A549 (cell line): Measurements from ENCODE around the gene SDS. TPM values are rescaled to one million over a fixed set of nuclear protein-coding genes. Genes with fewer than 3 reads are reported as not detected.

Experiments
- ATAC-seq, 2 experiments: fragments of 200-7000 bp in 1 of 2; fragments of >200 bp in 1 of 2; cut with Nextera tagmentation in 1 of 2; cut with Tn5 transposase in 1 of 2; 3 replicates each; pipeline versions ENCODE4 v1.8.0 to v1.9.1; 2018 to 2020; ENCODE audit warnings: mild to moderate bottlenecking in 1 of 2, moderate library complexity in 1 of 2
- CTCF ChIA-PET: fragments of 300-600 bp; sonication (Branson Sonifier 250); formaldehyde crosslinking; extraction: SDS; loops from one replicate; lab custom pipeline; 2021; ENCODE audit warnings: antibody characterized with exemption, inconsistent platforms; lab: Yijun Ruan, JAX
- POLR2A ChIA-PET: fragments of 350-600 bp; formaldehyde crosslinking; extraction: SDS; loops from one replicate; lab custom pipeline; 2021; ENCODE audit warnings: antibody characterized with exemption, inconsistent platforms; lab: Yijun Ruan, JAX
- DNase-seq, 2 experiments: peaks; one replicate each; pipeline versions ENCODE4 v3.0.0 to v3.0.0-alpha.2; 2011 to 2016; ENCODE audit warnings: low read depth in 1 of 2, low spot score in 1 of 2
- FAIRE-seq: peaks from 2 replicates; lab custom pipeline; 2011; peaks lifted over from hg19 to GRCh38; lab: Jason Lieb, UNC
- H3K27ac ChIP-seq, 2 experiments: fragments of >200 bp; sonication (Bioruptor Twin); formaldehyde crosslinking; 3 replicates each; pipeline ENCODE4 v1.5.1; 2016 to 2017
- H3K4me1 ChIP-seq: fragments of >200 bp; sonication (Bioruptor Twin); formaldehyde crosslinking; 3 replicates; pipeline ENCODE4 v1.6.1; 2016
- H3K4me2 ChIP-seq: fragments of >200 bp; sonication (Bioruptor Twin); formaldehyde crosslinking; 3 replicates; pipeline ENCODE4 v1.6.1; 2016
- H3K4me3 ChIP-seq: fragments of >200 bp; sonication (Bioruptor Twin); formaldehyde crosslinking; 3 replicates; pipeline ENCODE4 v1.5.1; 2016
- H3K9me3 ChIP-seq: fragments of >200 bp; sonication (Bioruptor Twin); formaldehyde crosslinking; 3 replicates; pipeline ENCODE4 v1.6.1; 2016
- CHD2 ChIP-seq: fragments of 150-350 bp; IDR thresholded peaks from 2 replicates; pipeline ENCODE4 v1.6.1; 2014; ENCODE audit warnings: low read length; ENCODE audit not compliant: partially characterized antibody
- CTCF ChIP-seq: fragments of >200 bp; sonication (Bioruptor Twin); formaldehyde crosslinking; IDR thresholded peaks from 3 replicates; pipeline ENCODE4 v1.5.1; 2016
- EHF ChIP-seq: fragments of 250-450 bp; sonication (Bioruptor Pico); IDR thresholded peaks from 2 replicates; pipeline ENCODE4 v1.5.0; 2020; ENCODE audit warnings: mild to moderate bottlenecking
- FOXS1 ChIP-seq: fragments of 250-450 bp; sonication (Bioruptor Pico); IDR thresholded peaks from 2 replicates; pipeline ENCODE4 v1.5.0; 2020; ENCODE audit warnings: mild to moderate bottlenecking, moderate library complexity
- HDAC2 ChIP-seq: fragments of 200-600 bp; sonication (generic); IDR thresholded peaks from 2 replicates; pipeline ENCODE4 v1.6.1; 2016
- HMGXB4 ChIP-seq: fragments of 250-450 bp; sonication (Bioruptor Pico); IDR thresholded peaks from 2 replicates; pipeline ENCODE4 v1.5.0; 2021; ENCODE audit warnings: mild to moderate bottlenecking, moderate library complexity, borderline replicate concordance
- JUN ChIP-seq, 2 experiments: fragments of >200 bp; sonication (Bioruptor Twin); formaldehyde crosslinking; IDR thresholded peaks; 2 replicates in 1 of 2; 3 replicates in 1 of 2; pipeline ENCODE4 v1.6.1; 2016 to 2017
- NFE2L2 ChIP-seq: fragments of 150-350 bp; conservative IDR thresholded peaks from 2 replicates; pipeline ENCODE4 v1.6.1; 2014; ENCODE audit warnings: low read length
- NPAS2 ChIP-seq: fragments of 250-450 bp; sonication (Bioruptor Pico); IDR thresholded peaks from 2 replicates; pipeline ENCODE4 v1.8.0; 2022; ENCODE audit warnings: mild to moderate bottlenecking, moderate library complexity, borderline replicate concordance
- NR3C1 ChIP-seq: fragments of >200 bp; sonication (Bioruptor Twin); formaldehyde crosslinking; IDR thresholded peaks from 3 replicates; pipeline ENCODE4 v1.6.1; 2017
- PBX3 ChIP-seq: IDR thresholded peaks from 2 replicates; pipeline ENCODE4 v1.6.1; 2012
- PHF8 ChIP-seq: fragments of 200-600 bp; sonication (generic); IDR thresholded peaks from 2 replicates; pipeline ENCODE4 v1.6.1; 2016; ENCODE audit warnings: low read depth, mild to moderate bottlenecking, antibody characterized with exemption, moderate library complexity, borderline replicate concordance
- POLR2AphosphoS2 ChIP-seq: conservative IDR thresholded peaks from 2 replicates; pipeline ENCODE4 v1.6.1; 2012; ENCODE audit warnings: low read length, improper control_type of control experiment, inconsistent platforms
- REST ChIP-seq: fragments of 200-600 bp; sonication (generic); IDR thresholded peaks from 2 replicates; pipeline ENCODE4 v1.6.1; 2016; ENCODE audit warnings: antibody characterized with exemption, mild to moderate bottlenecking, moderate library complexity
- RFX5 ChIP-seq: fragments of 450-650 bp; IDR thresholded peaks from 2 replicates; pipeline ENCODE4 v1.7.1; 2014; ENCODE audit warnings: antibody characterized with exemption, mild to moderate bottlenecking, moderate library complexity
- SREBF2 ChIP-seq: fragments of 450-650 bp; IDR thresholded peaks from 2 replicates; pipeline ENCODE4 v1.6.1; 2014; ENCODE audit warnings: mild to moderate bottlenecking, moderate library complexity
- USF2 ChIP-seq: fragments of 450-650 bp; IDR thresholded peaks from 2 replicates; pipeline ENCODE4 v1.6.1; 2014; ENCODE audit warnings: antibody characterized with exemption
- ZFP36 ChIP-seq: fragments of 450-650 bp; IDR thresholded peaks from 2 replicates; pipeline ENCODE4 v1.6.1; 2014; ENCODE audit warnings: borderline replicate concordance; ENCODE audit not compliant: partially characterized antibody
- ZNF302 ChIP-seq: fragments of 250-450 bp; sonication (Bioruptor Pico); IDR thresholded peaks from 2 replicates; pipeline ENCODE4 v1.9.0; 2021; ENCODE audit warnings: inconsistent platforms, mild to moderate bottlenecking, moderate library complexity
- WGBS: methylation state at CpG from one replicate; pipeline ENCODE4 v1.1.6; 2017; ENCODE audit errors: missing lambda C conversion rate; 5-methylcytosine and 5-hydroxymethylcytosine counted together
- polyA plus RNA-seq, 4 experiments: library from polyadenylated mRNA; depleted of rRNA in 3 of 4; stranded (reverse); fragments of >200 nt; fragmentation: RNase III in 1 of 4; extraction: RNeasy Plus Mini Kit Qiagen cat#74134 plus additional on column Dnase treatment in 1 of 4; gene quantifications; 2 replicates in 3 of 4; 3 replicates in 1 of 4; pipeline ENCODE4 v1.2.3, GENCODE V29; 2011 to 2017

Gene SDS
- polyA plus RNA-seq, 2 of the 4 experiments (the other 2 are of a cell fraction), result 3.9 to 7.3 TPM

GRCh38 chr12:113443030-113443539 lies 39.4 kb upstream of the SDS start:
- no peak for DNase-seq

GRCh38 chr12:113440947-113441782 lies 37.5 kb upstream of the SDS start:
- FAIRE-seq, result no peak
- POLR2A ChIA-PET, result interaction anchor here (0.8 kb wide), 1 partner anchor 9 kb away, joined by 6 read pairs; no protein-coding TSS in a partner anchor

More at GRCh38 chr12:113443030-113443539, 39.4 kb upstream of the SDS start:
- Histone ChIP-seq H3K27ac (no peak overlapping the region), H3K9me3 (no peaks in the 10 kb centered on the region)
- POLR2A ChIA-PET, result interaction anchor here (1.2 kb wide), 1 partner anchor 324 kb away, joined by 3 read pairs; no protein-coding TSS in a partner anchor
- CTCF ChIA-PET, result interaction anchor here (0.8 to 5.2 kb wide), 6 partner anchors 15 to 130 kb away, joined by 3 to 25 read pairs (median 6); no protein-coding TSS in a partner anchor
- FAIRE-seq, result no peak
- TF ChIP-seq USF2, result peak; percentile 17; the same call in 1 of the 2 replicates
- no peak for TF ChIP-seq JUN (IDR thresholded peaks at IDR 0.05)
- TF ChIP-seq, all 56 proteins: peak for 1
- H3K4me3 ChIP-seq, result no peak overlapping the region
- 0 out of 6 replicates have a peak, but pooled peaks of 1 of the 2 experiments have one; percentile 8 for ATAC-seq
- H3K4me1 ChIP-seq, result no peaks in the 10 kb centered on the region
- 36% methylated on average over 6 of the region's 6 CpGs for WGBS
- no peak overlapping the region for H3K4me2 ChIP-seq

More at GRCh38 chr12:113440947-113441782, 37.5 kb upstream of the SDS start:
- TF ChIP-seq RFX5 (no peak), PBX3 (no peak), REST (no peak), ZNF302 (CRISPR knock-in tag) (no peak), CTCF (no peak), NR3C1 (no peak), JUN (IDR thresholded peaks at IDR 0.05) (no peak), SREBF2 (no peak), NPAS2 (CRISPR knock-in tag) (no peak), POLR2AphosphoS2 (no peak), EHF (CRISPR knock-in tag) (no peak), CHD2 (no peak), HDAC2 (no peak), FOXS1 (CRISPR knock-in tag) (no peak), ZFP36 (no peak), PHF8 (no peak), HMGXB4 (CRISPR knock-in tag) (no peak), NFE2L2 (no peak)
- WGBS, result 42% methylated on average over 14 of the region's 14 CpGs
- Histone ChIP-seq H3K4me2 (no peak overlapping the region), H3K4me1 (no peaks in the 10 kb centered on the region), H3K9me3 (no peaks in the 10 kb centered on the region), H3K4me3 (no peak overlapping the region), H3K27ac (no peak overlapping the region)
- ATAC-seq, result no peak
- CTCF ChIA-PET, result interaction anchor here (0.5 to 5.2 kb wide), 9 partner anchors 11 to 469 kb away, joined by 3 to 25 read pairs (median 4); no protein-coding TSS in a partner anchor
- no peak for DNase-seq
